ENCODE data around the gene PYCARD.
"Not testable (repeated sequence)": the region's sequence is repeated elsewhere in the genome, so short reads cannot be mapped to it uniquely, and the experiment has no call there.

DNA sequence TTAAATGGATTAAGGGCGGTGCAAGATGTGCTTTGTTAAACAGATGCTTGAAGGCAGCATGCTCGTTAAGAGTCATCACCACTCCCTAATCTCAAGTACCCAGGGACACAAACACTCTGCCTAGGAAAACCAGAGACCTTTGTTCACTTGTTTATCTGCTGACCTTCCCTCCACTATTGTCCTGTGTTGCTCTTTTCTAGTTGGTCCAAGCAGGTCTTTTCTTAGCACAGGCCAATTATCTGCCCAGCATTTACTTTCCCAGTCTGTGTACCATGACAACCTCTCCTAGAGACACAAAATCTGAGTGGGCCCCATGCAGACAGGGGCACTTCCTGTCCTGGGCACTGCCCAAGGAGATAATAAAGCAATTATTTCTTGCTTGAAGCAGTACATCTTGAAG, 32.5 kb downstream of the PYCARD start:
- not testable (repeated sequence) for TF ChIP-seq CTCF (optimal IDR thresholded peaks at IDR 0.05 in 1 of 3, IDR thresholded peaks at IDR 0.05 in 1 of 3, conservative IDR thresholded peaks at IDR 0.05 in 1 of 3; ENCODE audit: extremely low read depth in 1 of 3, insufficient read depth in 2 of 3, low read length in 3 of 3); EZH2 (IDR thresholded peaks at IDR 0.05; ENCODE audit: low read length)

Data from keratinocyte (primary cell).